Right hindlimb (tissue), 1 donor: ENCODE results near the gene LUZP2.
"Not testable (repeated sequence)": the region's sequence is repeated elsewhere in the genome, so short reads cannot be mapped to it uniquely, and the experiment has no call there.

Source experiments
- DNase-seq: peaks from one replicate; pipeline ENCODE4 v3.0.0-alpha.2; 2018

LUZP2 gene

DNA sequence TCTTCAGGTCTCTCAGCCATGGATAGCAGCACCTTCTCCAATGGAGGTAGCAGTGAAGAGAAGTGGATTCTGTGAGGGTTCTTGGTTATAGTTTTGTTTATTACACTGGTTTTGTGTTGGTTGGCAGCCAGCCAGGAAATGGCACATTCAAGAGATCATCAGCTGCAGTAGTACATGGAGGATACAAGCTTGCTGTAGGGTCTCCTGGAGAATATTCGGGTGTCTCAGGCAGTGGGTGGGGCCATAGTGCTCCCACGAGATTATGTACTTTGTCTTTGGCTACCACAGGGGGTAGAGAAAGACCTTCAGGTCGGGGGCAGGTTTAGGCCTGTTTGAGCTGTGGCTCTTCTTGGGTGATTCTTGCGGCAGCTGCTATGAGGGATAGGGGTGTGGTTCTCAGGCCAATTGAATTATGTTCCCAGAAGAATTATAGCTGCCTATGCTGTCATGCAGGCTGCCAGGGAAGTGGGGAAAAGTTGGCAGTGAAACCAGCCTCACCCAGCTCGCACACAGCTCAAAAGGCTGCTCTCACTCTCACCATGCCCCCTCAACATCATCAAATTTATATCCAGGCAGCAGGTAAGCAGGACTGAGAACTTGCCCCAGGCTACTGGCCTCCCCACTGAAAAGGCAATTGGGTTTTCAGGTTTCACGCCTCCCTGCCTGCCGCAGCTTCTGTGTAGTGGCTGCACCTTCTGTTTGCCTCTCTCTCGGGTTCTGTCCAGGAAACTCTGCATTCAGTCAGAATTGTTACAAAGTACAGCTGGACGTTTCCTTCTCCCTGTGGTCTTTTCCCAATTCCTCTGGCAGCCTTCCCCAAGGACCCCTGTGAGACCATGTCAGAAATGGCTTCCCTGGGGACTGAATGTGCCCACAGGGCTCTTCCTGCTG lies 435.5 kb downstream of the LUZP2 start:
- DNase-seq = no peak

GRCh38 chr11:24934733-24935439 lies 438.0 kb downstream of the LUZP2 start:
- DNase-seq = no peak

- no peak for DNase-seq
These were observed 448.0 kb downstream of the LUZP2 start for GRCh38 chr11:24944891-24945290.

GRCh38 chr11:24949406-24949805 lies 452.6 kb downstream of the LUZP2 start:
- DNase-seq = no peak

- no peak for DNase-seq
These were observed 467.0 kb downstream of the LUZP2 start for GRCh38 chr11:24963852-24964251.

- no peak for DNase-seq
These were observed 468.9 kb downstream of the LUZP2 start for GRCh38 chr11:24965748-24966147.

DNA sequence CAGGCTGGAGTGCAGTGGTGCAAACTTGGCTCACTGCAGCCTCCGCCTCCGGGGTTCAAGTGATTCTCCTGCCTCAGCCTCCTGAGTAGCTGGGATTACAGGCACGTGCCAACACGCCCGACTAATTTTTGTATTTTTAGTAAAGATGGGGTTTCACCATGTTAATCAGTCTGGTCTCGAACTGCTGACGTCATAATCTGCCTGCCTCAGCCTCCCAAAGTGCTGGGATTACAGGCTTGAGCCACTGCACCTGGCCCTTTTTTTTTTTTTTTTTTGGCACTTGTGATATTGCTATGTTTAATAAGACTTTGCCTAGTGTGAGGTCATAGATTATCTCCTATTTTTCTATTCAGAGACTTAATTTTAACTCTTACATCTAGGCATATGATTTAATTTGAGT lies 497.1 kb downstream of the LUZP2 start:
- not testable (repeated sequence) for DNase-seq

GRCh38 chr11:24999929-25000328 lies 503.1 kb downstream of the LUZP2 start:
- DNase-seq = not testable (repeated sequence)

- DNase-seq = no peak
These were observed 540.6 kb downstream of the LUZP2 start for GRCh38 chr11:25037431-25037830.

- DNase-seq = no peak
These were observed 541.3 kb downstream of the LUZP2 start for GRCh38 chr11:25038131-25038530.

GRCh38 chr11:25039165-25039564 lies 542.3 kb downstream of the LUZP2 start:
- DNase-seq = no peak

DNA sequence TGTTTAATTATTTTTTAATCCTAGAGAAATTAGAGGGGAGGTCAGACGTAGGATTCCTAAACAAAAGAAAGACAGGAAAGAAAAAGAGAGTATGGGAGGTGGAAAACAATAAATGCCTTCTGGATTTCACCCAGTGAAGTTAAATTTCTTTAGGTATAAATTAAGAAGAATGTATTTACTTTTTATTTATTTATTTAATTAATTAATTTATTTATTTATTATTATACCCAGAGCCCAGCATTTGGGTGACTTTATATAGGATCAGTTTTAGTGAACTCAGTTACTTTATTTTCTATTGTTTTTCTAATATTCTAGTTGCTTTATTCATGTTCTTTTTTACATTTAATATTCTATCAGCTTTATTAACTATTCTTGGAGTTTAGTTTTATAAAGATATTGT lies 551.8 kb downstream of the LUZP2 start:
- DNase-seq = no peak

DNA sequence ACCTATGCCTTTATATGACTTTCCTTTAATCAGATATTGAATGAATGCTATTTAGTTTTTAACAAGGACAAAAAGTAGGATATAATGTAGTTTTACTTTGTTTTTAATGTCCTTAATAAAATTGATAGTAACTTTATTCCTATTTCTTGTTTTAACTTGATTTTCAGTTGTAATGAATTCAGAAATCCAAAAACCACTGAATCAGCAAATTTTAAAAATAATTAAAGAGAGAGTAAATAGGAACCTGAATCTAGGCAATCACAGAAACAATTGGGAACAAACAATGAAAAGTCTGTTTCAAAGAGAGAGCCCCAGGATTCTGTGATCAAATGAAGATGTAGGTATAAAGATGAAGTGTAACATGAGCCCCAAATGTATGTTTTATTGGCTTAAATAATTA lies 556.0 kb downstream of the LUZP2 start:
- DNase-seq = no peak

DNA sequence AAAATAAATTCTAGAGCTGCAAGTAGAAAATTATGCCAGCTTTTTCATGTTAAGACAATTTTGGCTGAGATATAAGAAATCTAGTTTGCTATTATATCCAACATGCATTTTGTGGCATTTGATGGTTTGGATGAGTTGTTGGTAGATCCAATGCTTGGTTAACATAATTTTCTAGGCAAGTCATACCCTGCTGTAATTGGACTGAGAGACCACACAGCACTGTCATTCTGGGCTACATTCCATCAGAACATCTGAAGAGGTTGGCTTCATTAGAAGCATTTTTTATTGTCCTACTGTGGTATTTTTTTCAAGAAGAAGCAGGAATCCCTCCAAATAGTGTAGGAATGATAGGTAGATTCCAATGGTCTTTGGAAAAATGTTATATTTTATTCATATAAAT lies 561.0 kb downstream of the LUZP2 start:
- DNase-seq = no peak

DNA sequence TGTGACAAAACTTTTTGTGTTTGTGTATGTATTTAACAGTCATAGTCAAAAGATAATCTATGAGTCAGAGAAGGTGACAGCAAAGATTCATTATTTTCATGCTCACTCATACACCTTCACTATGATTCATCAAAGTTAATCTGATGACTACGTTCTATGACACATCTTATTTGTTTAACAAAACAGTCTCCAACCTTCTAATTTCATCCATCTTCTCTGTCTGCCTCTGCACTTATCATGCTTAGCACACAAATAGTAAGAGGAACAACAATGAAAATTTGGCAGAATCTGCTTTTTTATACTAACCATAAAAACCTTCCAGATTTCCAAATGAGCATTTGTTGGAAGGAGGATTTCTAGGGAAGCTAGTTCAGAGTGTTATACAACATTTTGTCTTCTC lies 568.9 kb downstream of the LUZP2 start:
- DNase-seq = no peak

GRCh38 chr11:25066706-25067105 lies 569.9 kb downstream of the LUZP2 start:
- DNase-seq = no peak

DNA sequence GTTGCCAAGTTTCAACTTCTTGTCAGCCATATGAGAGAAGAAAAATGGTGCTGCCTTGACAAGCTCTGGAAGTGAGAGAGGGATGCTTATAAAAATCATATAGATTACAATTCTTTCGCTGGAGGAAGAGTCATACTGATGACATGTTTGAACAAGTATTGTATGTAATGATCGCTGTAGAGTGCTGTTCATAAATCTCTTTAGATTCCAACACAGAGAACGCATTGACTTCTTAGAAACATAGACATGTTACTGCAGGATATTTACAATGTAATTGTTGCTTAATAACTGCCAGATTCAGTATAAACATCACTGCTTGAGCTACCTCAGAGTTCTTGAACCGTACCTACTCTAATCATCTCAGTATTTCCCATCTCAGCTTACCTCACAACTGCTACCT lies 571.6 kb downstream of the LUZP2 start:
- DNase-seq = no peak

- DNase-seq = no peak
These were observed 597.4 kb downstream of the LUZP2 start for GRCh38 chr11:25094085-25094802.

- DNase-seq = no peak
These were observed 622.6 kb downstream of the LUZP2 start for GRCh38 chr11:25119416-25119815.
